ENCODE measurements around the gene POLR1E.

The POLR1E gene

GRCh38 chr9:37498457-37498856, 12.7 kb downstream of the POLR1E start:
- no peak for DNase-seq (ENCODE audit: low spot score)
- no peak for TF ChIP-seq CTCF (IDR thresholded peaks at IDR 0.05; ENCODE audit: borderline replicate concordance, control extremely low read depth, extremely low read depth, insufficient read depth, missing control alignments)
- in situ Hi-C loops (cut with MboI; ENCODE audit: low sequenced_read_pairs, unreplicated experiment), result no loop called here

- in situ Hi-C loops (cut with MboI; ENCODE audit: low sequenced_read_pairs, unreplicated experiment), result no loop called here
- DNase-seq (ENCODE audit: low spot score), result no peak
- no peak for TF ChIP-seq CTCF (IDR thresholded peaks at IDR 0.05; ENCODE audit: borderline replicate concordance, control extremely low read depth, extremely low read depth, insufficient read depth, missing control alignments)
These were observed 13.5 kb downstream of the POLR1E start for GRCh38 chr9:37499297-37499696.

GRCh38 chr9:37501957-37502596, 16.3 kb downstream of the POLR1E start:
- in situ Hi-C loops (cut with MboI; ENCODE audit: low sequenced_read_pairs, unreplicated experiment), result no loop called here
- no peak for DNase-seq (ENCODE audit: low spot score)
- no peak for TF ChIP-seq CTCF (IDR thresholded peaks at IDR 0.05; ENCODE audit: borderline replicate concordance, control extremely low read depth, extremely low read depth, insufficient read depth, missing control alignments)

GRCh38 chr9:37503736-37504135, 18.0 kb downstream of the POLR1E start:
- peak; percentile 14 for DNase-seq (ENCODE audit: low spot score)
- no peak for TF ChIP-seq CTCF (IDR thresholded peaks at IDR 0.05; ENCODE audit: borderline replicate concordance, control extremely low read depth, extremely low read depth, insufficient read depth, missing control alignments)
- in situ Hi-C loops (cut with MboI; ENCODE audit: low sequenced_read_pairs, unreplicated experiment), result no loop called here

GRCh38 chr9:37504605-37505004, 18.9 kb downstream of the POLR1E start:
- DNase-seq (ENCODE audit: low spot score), result no peak
- in situ Hi-C loops (cut with MboI; ENCODE audit: low sequenced_read_pairs, unreplicated experiment), result no loop called here
- no peak for TF ChIP-seq CTCF (IDR thresholded peaks at IDR 0.05; ENCODE audit: borderline replicate concordance, control extremely low read depth, extremely low read depth, insufficient read depth, missing control alignments)

- in situ Hi-C loops (cut with MboI; ENCODE audit: low sequenced_read_pairs, unreplicated experiment), result no loop called here
- DNase-seq (ENCODE audit: low spot score), result no peak
- TF ChIP-seq CTCF (IDR thresholded peaks at IDR 0.05; ENCODE audit: borderline replicate concordance, control extremely low read depth, extremely low read depth, insufficient read depth, missing control alignments), result no peak
These were observed 21.9 kb downstream of the POLR1E start for GRCh38 chr9:37507566-37508134.

All from GM13976 (cell line).